ENCODE data around the gene RNF5.
"Not testable (repeated sequence)": the region's sequence is repeated elsewhere in the genome, so short reads cannot be mapped to it uniquely, and the experiment has no call there.

Gene RNF5

GRCh38 chr6:32139590-32139989, 38.6 kb upstream of the RNF5 start:
- H3K79me1 ChIP-seq (ENCODE audit: low read depth, low read length): no peaks in the 10 kb centered on the region
- H3K4me3 ChIP-seq (ENCODE audit: low read length in 2 of 2): no peak overlapping the region
- no peak overlapping the region for H2BK15ac ChIP-seq (ENCODE audit: low read length)
- no peak overlapping the region for H2BK12ac ChIP-seq (ENCODE audit: low read length)
- H3K36me3 ChIP-seq (replicated peaks in 1 of 2; ENCODE audit: control insufficient read depth in 2 of 2, insufficient read depth in 2 of 2, low read length in 2 of 2): no peaks in the 10 kb centered on the region
- H3K9ac ChIP-seq (ENCODE audit: low read depth, low read length, poor library complexity): no peak overlapping the region
- H2AK5ac ChIP-seq (ENCODE audit: low read depth, low read length): no peak overlapping the region
- H3K27me3 ChIP-seq (ENCODE audit: control insufficient read depth in 3 of 3, insufficient read depth in 3 of 3, low read depth in 1 of 3, low read length in 3 of 3): peaks cover 0 to 10% (median 0%) of the 10 kb centered on the region in 3 experiments
- no peak overlapping the region for H2BK5ac ChIP-seq (ENCODE audit: low read length)
- H3K14ac ChIP-seq (ENCODE audit: low read length): no peak overlapping the region
- no peak overlapping the region for H2BK120ac ChIP-seq (ENCODE audit: low read depth, low read length)
- H4K8ac ChIP-seq (ENCODE audit: low read depth, low read length): no peak overlapping the region
- no peak overlapping the region for H3K18ac ChIP-seq (ENCODE audit: low read length)
- H3K9me3 ChIP-seq (replicated peaks in 1 of 2; ENCODE audit: control insufficient read depth in 2 of 2, insufficient read depth in 1 of 2, low read depth in 1 of 2, low read length in 2 of 2): no peaks in the 10 kb centered on the region
- H2AFZ ChIP-seq (ENCODE audit: low read length): no peak overlapping the region
- DNase-seq (ENCODE audit: low spot score): no peak
- no CpG with 5 or more reads among the region's 5 CpGs for WGBS, 2 donors (ENCODE audit: extremely low coverage in 2 of 2, insufficient read length in 2 of 2, insufficient replicate concordance in 1 of 2)
- H3K4me1 ChIP-seq (ENCODE audit: control insufficient read depth in 2 of 2, insufficient read depth in 1 of 2, low read depth in 1 of 2, low read length in 2 of 2): peaks cover 0 to 2% of the 10 kb centered on the region in 2 donors
- no peak overlapping the region for H3K4me2 ChIP-seq (ENCODE audit: insufficient read depth, low read length, poor library complexity, severe bottlenecking)
- H3K23ac ChIP-seq (ENCODE audit: low read depth, low read length, poor library complexity): no peak overlapping the region
- H4K91ac ChIP-seq (ENCODE audit: low read depth, low read length, poor library complexity): no peak overlapping the region
- no peak overlapping the region for H3K27ac ChIP-seq (replicated peaks; ENCODE audit: low read length)
- H3K4ac ChIP-seq (ENCODE audit: low read length): no peak overlapping the region

DNA sequence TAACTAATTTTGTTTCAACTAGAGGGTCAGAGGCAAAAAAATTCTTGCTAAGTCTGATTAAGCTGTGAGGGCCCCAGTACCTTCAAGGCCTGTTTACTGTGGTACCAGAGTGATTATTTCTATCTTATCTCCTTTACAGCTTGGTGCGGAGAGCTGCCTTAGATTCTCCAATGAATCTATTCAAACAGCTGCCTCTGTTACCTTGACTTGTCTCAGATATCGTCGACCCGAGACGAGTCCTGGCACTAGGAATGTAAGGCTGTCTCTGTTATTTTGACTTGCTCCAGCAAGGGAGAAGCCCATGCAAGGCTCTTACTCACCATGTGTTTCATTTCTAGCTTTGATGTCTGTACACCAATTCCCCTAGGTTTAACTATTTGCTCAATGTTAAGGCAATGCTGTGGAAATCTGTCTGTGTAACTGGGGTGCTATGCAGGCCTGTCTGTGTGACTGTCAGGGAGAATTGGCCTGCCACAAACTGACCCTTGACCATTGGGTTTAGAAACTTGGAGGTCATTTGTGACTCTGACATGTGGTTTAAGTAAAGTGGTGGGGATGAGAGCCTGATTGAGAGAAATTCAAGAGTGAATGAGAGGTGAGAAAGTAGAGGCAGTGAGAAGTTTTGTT, 37.7 kb upstream of the RNF5 start:
- Histone ChIP-seq H3K4ac (ENCODE audit: low read length) (no peak overlapping the region), H2AK5ac (ENCODE audit: low read depth, low read length) (no peak overlapping the region), H2BK15ac (ENCODE audit: low read length) (no peak overlapping the region), H3K27ac (replicated peaks; ENCODE audit: low read length) (no peak overlapping the region), H3K18ac (ENCODE audit: low read length) (no peak overlapping the region), H2BK12ac (ENCODE audit: low read length) (no peak overlapping the region), H3K23ac (ENCODE audit: low read depth, low read length, poor library complexity) (no peak overlapping the region), H2BK5ac (ENCODE audit: low read length) (no peak overlapping the region), H2AFZ (ENCODE audit: low read length) (no peak overlapping the region), H2BK120ac (ENCODE audit: low read depth, low read length) (no peak overlapping the region), H3K9me3 (replicated peaks in 1 of 2; ENCODE audit: control insufficient read depth in 2 of 2, insufficient read depth in 1 of 2, low read depth in 1 of 2, low read length in 2 of 2) (no peaks in the 10 kb centered on the region), H3K4me2 (ENCODE audit: insufficient read depth, low read length, poor library complexity, severe bottlenecking) (no peak overlapping the region), H3K4me3 (ENCODE audit: low read length in 2 of 2) (no peak overlapping the region), H4K91ac (ENCODE audit: low read depth, low read length, poor library complexity) (no peak overlapping the region), H3K4me1 (ENCODE audit: control insufficient read depth in 2 of 2, insufficient read depth in 1 of 2, low read depth in 1 of 2, low read length in 2 of 2) (peaks cover 0 to 2% of the 10 kb centered on the region in 2 donors), H3K14ac (ENCODE audit: low read length) (no peak overlapping the region), H3K27me3 (ENCODE audit: control insufficient read depth in 3 of 3, insufficient read depth in 3 of 3, low read depth in 1 of 3, low read length in 3 of 3) (peaks cover 0 to 10% (median 0%) of the 10 kb centered on the region in 3 experiments), H3K79me1 (ENCODE audit: low read depth, low read length) (no peaks in the 10 kb centered on the region), H3K36me3 (replicated peaks in 1 of 2; ENCODE audit: control insufficient read depth in 2 of 2, insufficient read depth in 2 of 2, low read length in 2 of 2) (no peaks in the 10 kb centered on the region), H3K9ac (ENCODE audit: low read depth, low read length, poor library complexity) (no peak overlapping the region), H4K8ac (ENCODE audit: low read depth, low read length) (no peak overlapping the region)
- WGBS, 2 donors (ENCODE audit: extremely low coverage in 2 of 2, insufficient read length in 2 of 2, insufficient replicate concordance in 1 of 2): no CpG with 5 or more reads among the region's 5 CpGs
- DNase-seq (ENCODE audit: low spot score): no peak

GRCh38 chr6:32144238-32144637, 34.0 kb upstream of the RNF5 start:
- H3K27ac ChIP-seq (replicated peaks; ENCODE audit: low read length); H3K4me3 ChIP-seq (ENCODE audit: low read length in 2 of 2); H2AK5ac ChIP-seq (ENCODE audit: low read depth, low read length); DNase-seq (ENCODE audit: low spot score); H4K8ac ChIP-seq (ENCODE audit: low read depth, low read length); H3K14ac ChIP-seq (ENCODE audit: low read length); H3K4ac ChIP-seq (ENCODE audit: low read length); H2BK120ac ChIP-seq (ENCODE audit: low read depth, low read length); H2BK5ac ChIP-seq (ENCODE audit: low read length); H3K18ac ChIP-seq (ENCODE audit: low read length); H3K4me2 ChIP-seq (ENCODE audit: insufficient read depth, low read length, poor library complexity, severe bottlenecking); H2BK15ac ChIP-seq (ENCODE audit: low read length); H2AFZ ChIP-seq (ENCODE audit: low read length); H3K9ac ChIP-seq (ENCODE audit: low read depth, low read length, poor library complexity); H2BK12ac ChIP-seq (ENCODE audit: low read length); H3K23ac ChIP-seq (ENCODE audit: low read depth, low read length, poor library complexity); H4K91ac ChIP-seq (ENCODE audit: low read depth, low read length, poor library complexity); H3K36me3 ChIP-seq (replicated peaks in 1 of 2; ENCODE audit: control insufficient read depth in 2 of 2, insufficient read depth in 2 of 2, low read length in 2 of 2); H3K79me1 ChIP-seq (ENCODE audit: low read depth, low read length); H3K4me1 ChIP-seq (ENCODE audit: control insufficient read depth in 2 of 2, insufficient read depth in 1 of 2, low read depth in 1 of 2, low read length in 2 of 2); H3K9me3 ChIP-seq (replicated peaks in 1 of 2; ENCODE audit: control insufficient read depth in 2 of 2, insufficient read depth in 1 of 2, low read depth in 1 of 2, low read length in 2 of 2): not testable (repeated sequence)
- WGBS, 2 donors (ENCODE audit: extremely low coverage in 2 of 2, insufficient read length in 2 of 2, insufficient replicate concordance in 1 of 2): no CpG with 5 or more reads among the region's 7 CpGs
- peaks cover 0 to 10% (median 6%) of the 10 kb centered on the region in 3 experiments for H3K27me3 ChIP-seq (ENCODE audit: control insufficient read depth in 3 of 3, insufficient read depth in 3 of 3, low read depth in 1 of 3, low read length in 3 of 3)

GRCh38 chr6:32146287-32146686, 31.9 kb upstream of the RNF5 start:
- Histone ChIP-seq H3K4me3 (ENCODE audit: low read length in 2 of 2) (no peak overlapping the region), H3K27me3 (ENCODE audit: control insufficient read depth in 3 of 3, insufficient read depth in 3 of 3, low read depth in 1 of 3, low read length in 3 of 3) (peaks cover 0 to 24% (median 10%) of the 10 kb centered on the region in 3 experiments), H3K23ac (ENCODE audit: low read depth, low read length, poor library complexity) (no peak overlapping the region), H3K14ac (ENCODE audit: low read length) (no peak overlapping the region), H3K18ac (ENCODE audit: low read length) (no peak overlapping the region), H2BK12ac (ENCODE audit: low read length) (no peak overlapping the region), H3K79me1 (ENCODE audit: low read depth, low read length) (no peaks in the 10 kb centered on the region), H2BK15ac (ENCODE audit: low read length) (no peak overlapping the region), H2AFZ (ENCODE audit: low read length) (peak overlapping the region; percentile 56), H3K4ac (ENCODE audit: low read length) (no peak overlapping the region), H2BK5ac (ENCODE audit: low read length) (no peak overlapping the region), H3K9me3 (replicated peaks in 1 of 2; ENCODE audit: control insufficient read depth in 2 of 2, insufficient read depth in 1 of 2, low read depth in 1 of 2, low read length in 2 of 2) (no peaks in the 10 kb centered on the region), H3K36me3 (replicated peaks in 1 of 2; ENCODE audit: control insufficient read depth in 2 of 2, insufficient read depth in 2 of 2, low read length in 2 of 2) (no peaks in the 10 kb centered on the region), H4K91ac (ENCODE audit: low read depth, low read length, poor library complexity) (no peak overlapping the region), H3K27ac (replicated peaks; ENCODE audit: low read length) (no peak overlapping the region), H2BK120ac (ENCODE audit: low read depth, low read length) (no peak overlapping the region), H4K8ac (ENCODE audit: low read depth, low read length) (no peak overlapping the region), H3K4me1 (ENCODE audit: control insufficient read depth in 2 of 2, insufficient read depth in 1 of 2, low read depth in 1 of 2, low read length in 2 of 2) (peaks cover 8% of the 10 kb centered on the region in 2 donors), H3K4me2 (ENCODE audit: insufficient read depth, low read length, poor library complexity, severe bottlenecking) (no peak overlapping the region), H2AK5ac (ENCODE audit: low read depth, low read length) (no peak overlapping the region), H3K9ac (ENCODE audit: low read depth, low read length, poor library complexity) (no peak overlapping the region)
- WGBS, 2 donors (ENCODE audit: extremely low coverage in 2 of 2, insufficient read length in 2 of 2, insufficient replicate concordance in 1 of 2): no CpG with 5 or more reads among the region's 1 CpG
- no peak for DNase-seq (ENCODE audit: low spot score)
